HK-2 (cell line): ENCODE results near the gene RPA3.

Experiments
- DNase-seq: peaks from one replicate; pipeline ENCODE4 v3.0.0-alpha.2; 2018; ENCODE audit not compliant: unreplicated experiment

RPA3 gene

DNA sequence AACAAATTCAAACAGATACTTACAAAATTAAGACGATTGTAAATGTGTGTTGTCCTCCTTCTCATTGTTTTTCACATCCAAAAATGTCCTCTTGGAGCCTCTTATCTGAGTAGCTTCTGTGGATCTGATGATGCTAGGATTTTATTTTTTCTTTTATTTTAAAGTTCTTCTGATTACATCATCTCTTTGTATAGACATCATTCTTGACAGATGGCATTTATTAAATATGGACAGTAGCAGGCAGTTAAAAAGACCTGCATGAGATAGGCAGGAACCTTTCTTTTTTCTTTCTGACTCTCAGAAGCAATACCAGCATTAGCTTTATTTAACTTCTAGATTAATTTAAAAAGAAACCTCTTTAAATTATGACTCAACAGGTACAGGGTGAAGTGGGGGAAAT, at the start of gene RPA3:
Gene RPA3, minus strand, starts transcription at position 116 of the 400 bp plus-strand sequence. CDS start 78,189 bp downstream, outside the sequence.
- DNase-seq, result no peak

DNA sequence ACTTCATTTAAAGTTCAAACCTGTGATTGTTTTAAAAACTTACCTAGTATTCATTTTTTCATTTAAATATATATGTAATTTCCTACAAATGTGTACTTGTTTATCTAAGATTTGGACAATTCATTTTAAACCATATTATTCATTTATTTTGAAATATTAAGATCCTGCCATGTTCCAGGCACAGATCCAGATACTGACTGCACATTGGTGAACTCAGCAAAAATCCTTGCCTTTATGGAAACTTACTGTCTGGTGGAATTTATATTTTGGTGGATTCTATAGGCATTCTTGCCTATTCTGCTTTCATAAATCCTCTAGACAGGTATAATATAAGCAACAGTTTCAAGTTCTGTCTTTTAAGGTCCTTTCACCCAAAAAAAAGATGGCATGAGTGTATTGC, 48.3 kb upstream of the RPA3 start:
- no peak for DNase-seq

DNA sequence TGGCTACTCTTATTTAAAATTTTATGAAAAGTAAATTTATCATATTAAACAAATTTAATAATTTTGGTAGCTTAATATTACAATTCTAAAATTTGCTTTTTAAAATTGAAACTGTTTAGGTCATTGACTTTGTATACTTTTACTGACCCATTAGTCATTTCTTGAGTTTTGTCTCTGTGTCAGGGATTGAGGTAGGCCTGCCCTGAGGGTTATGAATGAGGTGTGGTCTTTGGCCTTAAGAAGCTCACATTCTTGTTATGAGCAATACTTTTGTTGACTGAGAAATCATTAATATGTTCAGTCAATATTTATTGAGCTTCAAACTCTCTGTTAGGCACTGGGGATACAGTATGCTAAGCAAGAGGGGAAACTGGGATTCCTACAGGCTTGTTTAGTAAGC, 47.0 kb upstream of the RPA3 start:
- no peak for DNase-seq

DNA sequence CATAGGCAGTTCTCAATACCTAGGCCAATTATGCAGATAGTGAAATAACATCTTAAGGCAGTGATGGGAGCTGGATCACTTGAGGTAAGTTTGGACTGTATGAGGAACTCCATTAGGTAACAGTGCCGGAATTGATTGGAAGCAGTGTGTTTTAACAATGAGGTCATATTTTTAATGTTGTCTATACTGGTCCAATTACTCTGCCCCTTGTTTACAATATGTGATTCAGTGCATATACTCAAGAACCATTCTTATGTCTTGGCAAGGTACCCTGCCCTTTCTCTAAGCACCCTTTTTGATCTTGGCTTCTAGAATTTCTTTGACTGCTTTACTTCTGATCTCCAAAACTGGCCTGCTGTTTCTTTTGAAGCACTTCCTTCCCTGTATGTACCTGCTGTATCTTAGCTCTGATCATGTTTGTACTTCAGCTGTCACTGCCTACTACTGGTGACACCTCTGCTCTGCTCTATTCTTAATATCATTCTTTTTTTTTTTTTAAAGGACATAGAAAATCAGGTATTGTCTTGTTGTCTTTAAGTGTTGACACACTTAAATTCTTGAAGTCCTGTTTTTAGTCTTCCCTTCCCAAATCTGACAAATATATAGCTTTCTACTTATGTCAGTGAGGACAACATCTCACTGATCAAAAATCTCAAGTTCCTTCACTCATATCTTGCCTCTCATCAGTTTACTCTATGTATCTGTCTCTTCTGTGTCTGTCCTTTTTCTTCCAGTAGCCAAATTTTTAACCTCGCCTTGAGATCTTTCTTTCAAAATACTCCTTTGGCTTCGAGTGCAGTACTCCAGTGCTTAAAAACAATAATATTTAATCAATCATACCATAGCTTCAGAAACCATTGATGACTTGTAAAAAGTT, 46.4 kb upstream of the RPA3 start:
- DNase-seq, result no peak

DNA sequence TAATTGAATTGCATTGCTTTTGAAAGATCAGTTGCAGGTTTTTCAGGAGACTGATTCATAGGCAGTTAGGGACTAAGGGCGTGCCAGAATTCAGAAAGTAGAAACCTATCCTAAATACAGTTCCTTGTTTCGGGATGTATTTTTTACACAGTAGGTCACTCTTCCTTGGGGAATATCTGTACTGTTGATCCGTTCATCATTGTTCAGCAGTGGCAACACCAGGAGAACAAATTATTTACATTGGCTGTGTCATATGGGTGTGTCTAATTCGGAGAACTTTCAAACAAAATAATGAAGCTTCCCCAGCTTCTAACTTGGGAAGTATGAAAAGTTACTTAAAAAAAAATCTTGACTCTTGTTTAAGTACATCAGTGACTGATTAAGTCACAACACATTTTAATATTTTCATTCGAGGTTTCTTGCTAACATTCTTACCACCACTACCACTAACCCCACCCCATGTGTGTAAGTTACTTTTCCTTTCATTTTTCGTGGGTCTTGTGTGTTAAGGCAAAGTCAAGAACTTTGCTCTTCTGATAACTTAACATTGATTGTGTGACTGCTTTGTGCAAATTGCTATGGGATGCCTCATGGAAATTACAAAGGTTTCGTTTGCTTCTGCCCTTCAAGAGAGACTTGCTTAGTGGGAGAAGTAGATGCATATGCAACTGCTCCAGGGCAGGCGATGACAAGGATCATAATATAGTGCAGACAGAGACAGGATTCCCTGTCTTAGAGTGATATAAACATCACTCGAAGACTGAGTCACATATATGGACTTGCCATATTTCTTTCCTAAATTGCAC, 43.8 kb upstream of the RPA3 start:
- DNase-seq, result no peak

DNA sequence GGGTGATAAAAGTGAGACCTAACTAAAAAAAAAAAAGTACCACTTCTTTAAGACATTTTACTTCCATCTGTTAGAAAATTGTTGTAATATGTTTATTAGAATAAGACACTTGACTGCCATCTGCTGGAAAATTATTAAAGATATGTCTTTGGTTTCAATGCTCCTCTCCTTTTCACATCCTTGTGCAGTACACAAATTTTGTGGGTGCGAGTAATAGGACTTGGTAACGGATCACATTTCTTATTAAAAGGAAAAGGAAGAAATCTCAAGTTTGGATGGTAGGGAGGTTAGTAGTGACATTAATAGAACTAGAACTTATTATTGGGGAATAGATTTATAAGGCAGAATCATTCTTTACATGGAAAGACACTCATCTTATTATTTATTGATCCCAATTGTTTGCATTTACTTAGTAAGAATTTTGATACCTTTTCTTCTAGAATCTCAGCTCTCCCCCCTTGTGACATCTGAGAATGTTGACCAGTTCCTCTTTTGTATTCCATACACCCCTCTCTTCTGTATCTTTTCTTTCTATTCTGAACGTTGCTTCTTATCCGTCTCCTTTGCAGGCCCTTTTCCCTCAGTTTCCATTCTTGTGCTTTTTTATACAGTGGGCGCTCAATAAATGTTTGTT, 43.0 kb upstream of the RPA3 start:
- DNase-seq, result no peak

DNA sequence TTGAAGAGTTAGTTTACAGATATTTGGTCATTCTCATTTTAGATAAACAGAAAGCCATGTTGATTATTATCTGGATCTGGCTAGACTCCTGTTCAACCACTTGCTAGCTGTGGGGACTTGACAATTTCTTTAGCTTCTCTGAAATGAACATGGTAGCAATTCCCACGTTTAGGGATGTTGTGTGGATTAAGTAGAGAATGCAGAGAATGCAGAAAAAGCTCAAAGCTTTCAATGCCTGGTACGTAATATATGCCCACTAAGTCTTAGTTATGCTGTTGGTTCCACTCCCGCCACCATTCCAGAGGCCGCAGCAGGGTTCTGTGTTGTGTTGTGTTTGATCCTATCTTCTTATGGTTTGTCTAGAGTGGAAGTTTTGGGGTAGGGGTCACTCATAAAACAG, 39.2 kb upstream of the RPA3 start:
- DNase-seq, result no peak

DNA sequence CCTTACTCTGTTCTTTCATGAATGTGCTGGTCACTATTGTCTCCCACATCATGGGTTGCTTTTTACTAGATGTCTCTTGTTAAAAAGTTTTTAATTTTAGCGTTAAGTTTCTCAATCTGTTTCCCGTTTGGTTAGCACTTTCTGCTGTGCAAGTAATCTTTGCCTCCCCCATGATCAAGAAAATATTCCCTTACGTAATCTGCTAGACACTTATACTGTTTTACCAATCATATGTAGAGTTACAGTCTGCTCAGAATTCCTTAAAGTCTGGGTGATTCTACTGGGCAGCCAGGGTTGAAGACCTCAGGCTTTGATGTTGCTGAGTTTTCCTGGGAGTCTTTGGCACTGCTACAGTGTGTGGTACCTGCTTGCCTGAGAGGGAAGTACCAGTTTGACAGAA, 38.2 kb upstream of the RPA3 start:
- DNase-seq, result no peak

DNA sequence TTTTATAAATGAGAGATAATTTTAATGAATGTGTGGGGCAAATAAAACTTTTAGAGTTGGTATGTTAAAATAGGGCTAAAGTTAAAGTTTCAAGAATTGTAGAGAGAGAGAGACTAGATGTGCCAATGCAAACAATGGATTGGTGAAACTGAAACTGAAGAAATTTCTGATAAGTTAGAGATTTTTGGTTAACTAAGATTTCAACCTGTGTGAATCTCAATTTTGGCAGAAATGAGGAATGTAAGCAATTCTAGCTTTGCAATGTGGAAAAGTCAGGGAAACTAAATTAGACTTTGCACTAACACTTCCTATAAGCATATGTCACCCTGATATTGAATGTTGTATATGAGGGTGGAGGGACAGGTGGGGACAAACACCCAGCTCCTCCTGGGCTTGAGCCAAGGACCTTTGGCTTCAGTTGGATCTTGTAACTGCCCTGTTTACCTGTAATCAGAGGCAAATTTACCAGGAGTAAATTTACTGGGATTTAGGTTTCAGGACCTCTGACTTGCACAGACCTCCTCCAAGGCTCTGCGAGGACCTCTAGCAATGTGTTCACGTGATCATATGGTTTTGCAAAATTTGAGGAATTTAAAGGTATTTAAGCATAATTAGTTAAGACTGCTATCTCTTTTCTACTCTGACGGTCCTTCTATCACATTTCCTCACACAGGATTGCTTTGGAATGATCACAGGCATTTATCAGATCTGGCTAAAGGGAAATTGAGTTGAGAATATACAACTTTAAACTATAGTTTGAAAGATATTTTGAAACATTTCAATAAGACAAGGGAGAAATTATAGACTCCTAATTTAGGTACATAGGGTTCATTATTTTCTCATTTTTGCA, 33.1 kb upstream of the RPA3 start:
- no peak for DNase-seq

DNA sequence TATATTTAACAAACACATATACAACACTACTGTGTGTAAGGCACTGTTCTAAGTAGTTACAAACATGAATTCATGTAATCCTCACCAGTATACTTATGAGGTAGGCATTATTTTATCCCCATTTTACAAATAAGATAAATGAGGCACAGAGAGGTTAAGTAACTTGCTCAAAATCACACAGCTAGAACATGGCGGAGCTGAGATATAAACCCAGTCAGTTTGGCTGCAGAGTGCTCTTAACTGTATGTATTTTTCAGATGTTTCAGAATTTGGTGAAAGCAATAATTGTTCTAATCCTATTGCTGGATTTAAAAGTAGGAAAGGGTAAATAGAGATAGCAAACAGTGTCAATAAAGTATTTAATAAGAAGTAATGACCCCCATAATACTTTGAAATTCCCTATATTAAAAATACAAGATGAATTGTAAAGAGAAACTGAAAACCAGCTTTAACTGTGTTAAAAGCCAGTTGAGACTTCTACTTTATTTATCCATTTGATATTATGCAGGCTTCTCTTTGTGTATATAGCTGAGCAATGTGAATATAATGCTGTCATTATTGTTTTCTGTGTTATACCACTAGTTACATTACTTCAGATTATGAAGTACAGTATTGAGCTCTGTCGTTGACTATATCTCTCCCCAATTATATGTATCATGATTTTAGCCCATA, 32.3 kb upstream of the RPA3 start:
- DNase-seq, result no peak

DNA sequence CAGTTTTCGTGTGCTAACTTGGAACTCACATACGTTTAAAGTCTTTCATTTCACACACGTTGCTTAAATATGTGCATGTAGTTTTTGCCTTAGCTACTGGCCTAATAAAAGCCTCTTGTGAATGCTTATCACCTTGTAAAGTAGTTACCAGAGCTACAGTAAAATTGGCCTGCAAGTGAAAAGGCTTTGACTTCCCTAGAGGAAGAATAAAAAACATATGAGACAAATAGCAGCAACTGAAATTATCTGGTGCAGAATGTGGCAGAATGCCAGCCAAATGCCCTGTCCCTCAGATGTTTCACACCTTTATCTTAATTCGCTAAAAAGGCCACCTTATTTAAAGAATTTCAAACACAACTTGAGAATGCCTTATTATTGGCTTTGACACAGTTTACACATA, 28.1 kb upstream of the RPA3 start:
- no peak for DNase-seq

DNA sequence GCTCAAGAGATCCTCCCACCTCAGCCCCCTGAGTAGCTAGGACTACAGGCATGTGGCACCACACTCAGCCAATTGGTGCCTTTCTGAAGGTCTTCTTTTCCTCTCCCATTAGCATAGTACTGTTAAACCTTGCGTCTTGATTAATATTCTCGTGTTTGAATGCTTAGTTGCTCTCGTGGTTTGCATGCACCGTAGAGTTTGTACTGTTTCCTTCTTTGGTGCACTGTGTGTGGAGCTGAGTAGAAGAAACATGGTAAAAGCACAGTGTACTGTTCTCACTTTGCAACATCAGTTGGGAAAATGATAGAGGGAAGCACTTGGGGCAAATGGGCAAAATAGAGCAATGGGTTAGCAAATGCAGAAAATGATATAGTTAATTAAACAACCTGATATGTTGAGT, 27.6 kb upstream of the RPA3 start:
- DNase-seq, result no peak

DNA sequence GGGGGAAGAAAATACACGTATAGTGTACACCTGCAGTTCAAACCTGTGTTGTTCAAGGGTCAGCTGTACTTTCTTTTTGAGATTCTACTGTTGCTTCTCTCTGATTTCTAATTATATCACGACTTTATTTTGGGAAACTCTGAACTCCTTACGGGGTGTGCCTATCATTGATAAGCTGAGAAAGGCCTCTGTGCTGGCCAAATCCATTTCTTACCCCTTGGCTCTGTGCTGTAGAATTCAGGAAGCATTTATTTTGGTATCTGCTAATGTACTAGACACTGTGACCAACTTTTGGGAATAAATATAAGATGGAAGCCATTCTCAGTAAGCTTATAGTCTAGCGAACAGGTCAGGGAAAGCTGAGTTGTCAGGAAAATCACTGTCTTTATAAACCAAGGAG, 26.9 kb upstream of the RPA3 start:
- no peak for DNase-seq

DNA sequence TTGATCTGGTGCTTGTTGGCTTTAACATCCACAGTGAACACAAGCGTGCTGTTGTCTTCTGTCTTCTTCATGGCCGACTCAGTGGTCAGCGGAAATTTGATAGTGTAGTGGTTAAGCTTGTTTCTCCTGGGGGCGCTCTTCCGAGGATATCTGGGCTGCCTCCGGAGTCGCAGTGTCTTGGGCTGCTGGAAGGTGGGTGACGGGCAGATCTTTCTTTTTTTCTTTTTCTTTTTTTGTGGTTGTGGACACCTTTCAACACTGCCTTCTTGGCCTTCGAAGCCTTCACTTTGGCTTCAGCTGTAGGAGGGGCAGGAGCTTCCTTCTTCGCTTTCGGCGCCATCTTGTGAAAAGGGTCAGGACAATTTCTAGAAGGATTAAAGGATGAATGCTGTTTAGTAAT, 23.8 kb upstream of the RPA3 start:
- no peak for DNase-seq

DNA sequence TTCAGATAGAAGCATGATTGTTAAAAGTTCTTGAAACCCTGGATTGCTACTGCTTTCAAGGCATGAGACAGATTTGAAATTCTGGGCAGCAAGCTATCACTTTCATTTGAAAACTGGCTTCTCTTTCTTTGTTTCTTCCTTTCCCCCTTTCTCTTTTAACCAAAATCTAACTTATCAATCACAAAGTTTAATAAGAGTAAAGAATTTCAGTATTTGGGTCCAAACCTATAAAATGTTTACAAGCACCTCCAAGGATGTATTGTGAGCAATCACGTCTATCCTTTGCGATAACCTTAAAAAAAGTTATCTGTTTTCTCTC, 21.6 kb upstream of the RPA3 start:
- no peak for DNase-seq

DNA sequence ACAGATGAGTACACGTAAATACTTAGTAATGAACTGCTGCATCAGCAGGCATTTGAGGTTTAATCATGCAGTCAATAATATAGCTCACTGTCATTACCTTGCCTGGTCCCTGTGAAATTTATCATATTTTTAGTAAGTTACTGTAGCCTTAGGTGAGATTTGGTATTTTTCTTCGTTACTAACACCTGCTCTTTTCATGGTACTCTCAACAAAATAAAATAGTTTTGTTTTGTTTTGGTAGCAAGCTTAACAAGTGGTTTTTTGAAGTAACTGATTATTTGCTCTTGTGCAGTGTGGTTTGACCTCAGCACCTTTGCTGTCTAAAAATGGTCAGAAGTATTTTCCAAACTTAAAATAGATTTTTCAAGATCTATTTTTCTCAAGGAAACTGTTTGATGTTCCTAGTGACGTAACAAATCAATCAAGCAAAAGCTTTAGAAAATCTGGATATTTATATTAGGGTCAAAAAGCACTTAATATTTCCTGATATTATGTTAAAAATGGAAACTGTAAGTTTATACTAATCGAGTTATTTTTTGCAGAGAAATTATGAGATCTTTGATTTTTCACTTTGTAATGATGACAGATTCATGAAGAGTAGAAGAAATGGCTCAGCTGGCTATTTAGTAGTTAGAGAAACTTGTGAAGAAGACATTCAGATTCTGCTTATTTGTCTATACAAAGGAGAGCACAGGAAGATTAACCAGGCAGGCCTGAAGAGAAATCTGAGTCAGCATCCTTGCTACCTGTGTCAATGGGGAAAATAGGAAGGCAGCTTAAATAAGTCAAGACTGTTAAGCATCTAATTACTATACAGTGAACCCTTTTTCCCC, 21.0 kb upstream of the RPA3 start:
- DNase-seq, result no peak

DNA sequence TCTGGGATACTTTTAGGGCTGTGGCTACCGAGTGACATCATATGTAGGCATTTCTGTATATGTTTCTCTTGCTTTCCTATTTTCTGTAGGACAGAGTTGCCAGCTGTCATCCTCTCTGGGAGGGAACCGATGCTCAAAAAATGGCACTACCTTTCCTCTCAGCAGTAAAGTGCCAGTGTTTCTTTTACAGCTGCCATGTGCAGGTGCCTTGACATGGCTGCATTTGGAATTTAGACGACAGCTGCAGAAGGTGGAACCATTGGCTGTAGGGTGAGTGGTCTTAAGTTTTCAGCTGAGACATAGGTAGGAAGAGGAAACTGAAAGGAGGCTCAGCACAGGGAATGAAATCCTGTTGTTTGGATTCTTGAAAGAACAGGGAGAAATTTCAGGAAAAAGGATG, 20.2 kb upstream of the RPA3 start:
- no peak for DNase-seq

DNA sequence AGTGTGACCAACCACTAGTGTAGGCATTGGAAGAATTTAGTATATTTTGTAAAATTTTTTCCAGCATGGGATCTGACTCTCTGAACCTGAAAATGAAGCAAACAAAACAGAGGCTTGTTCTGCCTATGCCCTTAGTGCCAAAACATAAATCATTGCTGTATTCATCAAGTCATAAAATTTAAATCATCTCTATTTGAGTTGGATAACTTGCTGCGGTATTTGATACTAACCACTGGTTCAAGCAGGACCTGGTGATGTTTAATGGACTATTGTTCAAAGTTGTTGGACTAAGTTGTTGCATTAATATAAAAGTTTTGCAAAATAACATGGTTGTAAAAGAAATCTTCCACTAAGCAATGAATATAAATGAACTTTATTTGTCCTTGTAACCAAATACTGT, 19.8 kb upstream of the RPA3 start:
- no peak for DNase-seq

DNA sequence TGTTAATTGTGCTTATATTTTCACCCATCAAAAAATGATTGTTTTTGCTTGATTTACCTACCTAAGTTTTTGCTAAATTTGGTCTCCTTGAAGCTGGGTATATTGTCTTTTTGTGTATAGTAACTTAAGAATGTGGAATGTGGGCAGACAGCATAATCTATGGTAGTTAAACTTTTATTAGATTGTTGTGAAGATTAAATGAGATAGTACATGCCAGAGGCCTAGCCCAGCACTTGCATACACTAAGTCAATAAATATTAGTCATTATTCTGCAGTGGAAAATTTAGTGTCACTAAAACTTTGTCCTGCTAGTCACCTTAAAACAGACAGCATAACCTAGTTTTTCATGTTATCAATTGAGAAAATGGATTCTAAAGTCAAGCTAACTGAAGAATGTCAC, 19.3 kb upstream of the RPA3 start:
- DNase-seq, result no peak

DNA sequence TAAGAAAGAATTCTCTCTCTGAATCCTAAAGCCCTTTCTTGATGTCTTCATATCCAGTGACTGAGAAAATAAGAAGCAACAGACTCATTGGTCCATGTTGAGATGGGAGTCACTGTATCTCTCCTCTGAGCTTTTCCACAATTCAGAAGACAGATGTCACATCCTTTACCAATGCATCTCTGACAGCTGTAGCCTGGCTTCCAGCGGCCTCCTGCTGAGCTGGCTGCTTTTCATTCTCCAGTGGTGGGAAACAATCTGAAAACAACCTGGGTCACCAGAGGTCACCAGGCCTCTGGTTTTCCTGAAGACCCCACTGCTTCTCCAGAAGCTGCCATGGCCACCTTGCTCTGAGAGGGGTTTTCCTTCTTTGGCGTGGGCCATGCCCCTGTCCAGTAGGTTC, 18.3 kb upstream of the RPA3 start:
- DNase-seq, result no peak
